B cell (primary cell): ENCODE measurements around the gene RNU6-7.

ENCODE experiments used
- EZH2 ChIP-seq: IDR thresholded peaks from 2 replicates; pipeline ENCODE4 v1.6.1; 2012; ENCODE audit warnings: borderline replicate concordance, low read depth, mild to moderate bottlenecking, moderate library complexity, low read length; ENCODE audit not compliant: insufficient read depth, poor library complexity, severe bottlenecking
- TF ChIP-seq, protein P1 (sequence below): fragments of 200-600 bp; IDR thresholded peaks from one replicate; pipeline ENCODE4 v1.8.0; 2022; ENCODE audit warnings: antibody characterized with exemption, mild to moderate bottlenecking

DNA sequence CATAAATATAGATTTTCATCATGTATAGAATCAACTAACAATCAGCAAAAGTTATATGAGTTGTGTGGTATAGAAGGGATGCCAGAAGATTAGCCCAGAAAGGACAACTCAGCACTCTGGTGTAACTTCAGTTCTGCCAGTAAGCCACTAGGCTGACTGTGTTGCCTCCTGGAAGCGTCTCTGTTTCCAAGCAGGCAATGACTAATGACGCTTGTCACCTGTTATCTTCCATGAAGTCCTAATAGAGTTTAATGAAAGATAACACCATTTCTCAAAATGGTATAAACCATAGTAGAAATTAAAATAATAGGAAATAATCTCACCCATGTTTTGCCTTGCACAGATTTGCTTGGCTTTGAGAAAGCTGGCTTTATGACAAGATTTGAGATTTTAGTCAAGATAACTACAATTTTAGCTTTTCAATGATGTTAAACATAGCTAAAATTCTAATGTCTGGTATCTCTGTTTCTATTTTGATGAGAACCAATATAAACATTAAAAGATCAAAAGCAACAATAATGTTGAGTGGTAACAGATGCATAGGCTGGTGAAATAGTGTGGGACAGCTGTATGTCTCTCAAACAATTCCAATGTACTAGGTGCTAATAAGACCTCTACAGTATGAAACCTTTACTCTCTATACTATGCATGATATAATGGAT, 9.0 kb upstream of the RNU6-7 start:
- TF ChIP-seq, protein P1, sequence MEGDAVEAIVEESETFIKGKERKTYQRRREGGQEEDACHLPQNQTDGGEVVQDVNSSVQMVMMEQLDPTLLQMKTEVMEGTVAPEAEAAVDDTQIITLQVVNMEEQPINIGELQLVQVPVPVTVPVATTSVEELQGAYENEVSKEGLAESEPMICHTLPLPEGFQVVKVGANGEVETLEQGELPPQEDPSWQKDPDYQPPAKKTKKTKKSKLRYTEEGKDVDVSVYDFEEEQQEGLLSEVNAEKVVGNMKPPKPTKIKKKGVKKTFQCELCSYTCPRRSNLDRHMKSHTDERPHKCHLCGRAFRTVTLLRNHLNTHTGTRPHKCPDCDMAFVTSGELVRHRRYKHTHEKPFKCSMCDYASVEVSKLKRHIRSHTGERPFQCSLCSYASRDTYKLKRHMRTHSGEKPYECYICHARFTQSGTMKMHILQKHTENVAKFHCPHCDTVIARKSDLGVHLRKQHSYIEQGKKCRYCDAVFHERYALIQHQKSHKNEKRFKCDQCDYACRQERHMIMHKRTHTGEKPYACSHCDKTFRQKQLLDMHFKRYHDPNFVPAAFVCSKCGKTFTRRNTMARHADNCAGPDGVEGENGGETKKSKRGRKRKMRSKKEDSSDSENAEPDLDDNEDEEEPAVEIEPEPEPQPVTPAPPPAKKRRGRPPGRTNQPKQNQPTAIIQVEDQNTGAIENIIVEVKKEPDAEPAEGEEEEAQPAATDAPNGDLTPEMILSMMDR = no peak
- no peak for TF ChIP-seq EZH2
